Airway epithelial cell (primary cell): ENCODE results near the gene ITIH2. TPM values are rescaled to one million over a fixed set of nuclear protein-coding genes. Genes with fewer than 3 reads are reported as not detected.

Experiments
- total RNA-seq: library from RNA; depleted of rRNA; stranded (reverse); fragments of >200 nt; gene quantifications from 2 replicates; pipeline ENCODE4 v1.2.3, GENCODE V29; 2015

The ITIH2 gene
- total RNA-seq: not detected in 2 replicates

DNA sequence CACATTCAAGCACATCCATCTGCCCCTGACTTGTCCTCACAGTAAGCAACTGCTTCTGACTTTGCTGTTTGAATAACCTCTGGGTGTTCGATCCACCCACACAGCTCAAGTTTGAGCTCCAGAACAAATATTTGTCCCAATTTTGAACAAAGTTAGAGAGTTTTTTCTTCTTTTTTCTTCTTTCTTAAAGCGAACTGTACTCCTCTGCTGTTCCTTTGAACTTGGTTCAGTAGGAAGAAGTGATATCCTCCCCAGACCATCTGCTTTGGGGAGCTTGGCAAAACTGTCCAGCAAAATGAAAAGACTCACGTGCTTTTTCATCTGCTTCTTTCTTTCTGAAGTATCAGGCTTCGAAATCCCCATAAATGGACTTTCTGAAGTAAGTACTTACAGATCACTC lies at the start of gene ITIH2:
ITIH2 (plus strand) TSS at position 177 of the 400 bp plus-strand sequence; CDS start at position 296, 119 bp downstream.

DNA sequence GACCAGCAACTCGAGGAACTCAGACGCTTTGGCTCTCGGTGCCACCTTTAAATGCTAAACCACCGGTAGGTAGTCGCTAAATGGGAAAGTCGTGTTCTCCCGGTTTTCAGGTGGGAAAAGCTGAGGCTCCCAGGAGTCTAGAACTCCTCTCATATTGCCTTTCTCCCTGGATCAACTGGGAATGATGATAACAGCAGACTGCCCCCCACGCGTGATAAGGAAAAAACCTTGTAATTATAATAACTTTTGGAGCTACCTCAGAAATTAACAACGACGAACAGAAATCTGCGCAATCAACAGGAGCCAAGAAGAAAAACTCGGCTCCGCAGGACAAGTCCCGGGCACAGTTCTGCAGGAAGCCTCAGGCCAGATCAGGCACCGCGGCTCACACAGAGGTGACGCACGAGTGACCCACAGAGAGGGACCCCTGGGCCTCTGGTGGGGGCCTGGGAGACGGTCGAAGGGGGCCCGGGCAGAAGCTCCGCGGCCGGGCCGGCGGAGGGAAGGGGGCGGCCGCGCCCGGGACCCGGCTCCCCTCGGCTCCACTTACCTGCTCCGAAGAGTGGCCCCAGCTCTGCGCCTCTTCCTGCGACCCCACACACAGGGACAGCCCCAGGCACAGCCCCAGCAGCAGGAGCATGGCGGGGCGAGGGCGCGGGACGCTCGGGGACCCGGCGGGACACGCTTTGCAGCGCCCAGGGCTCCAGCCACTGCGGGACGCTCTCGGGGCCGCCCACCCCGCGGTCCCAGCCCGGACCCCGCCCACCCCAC lies 36.7 kb upstream of the ITIH2 start, which contains the start of gene ITIH5:
ITIH5 (minus strand) TSS at position 714 of the 771 bp plus-strand sequence; CDS start at position 640, 74 bp downstream.

DNA sequence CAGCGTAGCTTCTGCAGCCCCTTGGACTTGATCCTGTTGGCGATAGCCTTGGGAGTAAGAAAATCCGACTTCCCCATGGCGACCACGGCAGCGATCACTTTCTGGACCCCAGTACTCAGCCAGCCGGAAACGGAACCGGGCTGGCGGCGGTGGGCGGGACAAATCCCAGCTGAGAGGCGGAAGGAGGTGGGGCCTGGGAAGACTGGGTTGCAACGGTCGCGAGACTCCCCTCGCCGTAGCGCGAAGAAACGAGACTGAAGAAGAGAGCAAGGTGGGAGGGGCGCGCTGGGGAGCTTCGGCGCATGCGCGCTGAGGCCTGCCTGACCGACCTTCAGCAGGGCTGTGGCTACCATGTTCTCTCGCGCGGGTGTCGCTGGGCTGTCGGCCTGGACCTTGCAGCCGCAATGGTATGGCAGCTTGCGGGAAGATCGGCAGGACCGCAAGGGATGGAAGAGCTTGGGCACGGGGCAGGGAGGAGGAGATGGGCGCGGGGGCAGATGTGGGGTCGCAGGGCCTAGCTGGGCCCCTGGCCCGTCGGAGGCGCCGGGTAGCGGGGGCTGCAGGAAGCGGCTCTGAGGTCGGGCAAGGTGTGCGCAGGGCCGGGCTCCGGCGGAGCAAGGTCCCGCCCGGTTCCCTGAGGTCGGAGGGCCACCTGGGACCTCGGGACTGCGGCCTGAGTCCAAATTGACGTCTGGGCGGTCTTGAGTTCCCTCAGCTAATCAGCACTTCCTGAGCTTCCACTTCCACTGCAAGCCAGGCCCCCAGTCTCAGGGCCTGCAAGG lies 84.9 kb downstream of the ITIH2 start, which contains the start of the genes ATP5F1C and KIN:
ATP5F1C (plus strand) TSS at position 321 of the 782 bp plus-strand sequence; CDS start at position 352, 31 bp downstream.
KIN (minus strand) TSS at position 137 of the 782 bp plus-strand sequence; CDS start at position 77, 60 bp downstream.

Other genes starting within 250 kb of the ITIH2 start
- gene ITIH5, start 36.4 kb upstream of the ITIH2 start, total RNA-seq: not detected in 2 replicates
- 7.3 and 9.7 TPM in 2 replicates for gene KIN, start 84.7 kb downstream of the ITIH2 start, total RNA-seq
- gene ATP5F1C, start 84.9 kb downstream of the ITIH2 start, total RNA-seq: 363 and 366 TPM in 2 replicates
- 1.6 and 2.9 TPM in 2 replicates for gene TAF3, start 115.2 kb downstream of the ITIH2 start, total RNA-seq